ENCODE data around the gene SIN3A. TPM values are rescaled to one million over a fixed set of nuclear protein-coding genes. Genes with fewer than 3 reads are reported as not detected.
A peak's percentile ranks its signal among the peaks of the same experiment; 100 is the strongest.
"Not testable (repeated sequence)": the region's sequence is repeated elsewhere in the genome, so short reads cannot be mapped to it uniquely, and the experiment has no call there.

The SIN3A gene
- 28.2 TPM for polyA plus RNA-seq (ENCODE audit: insufficient read length)

DNA sequence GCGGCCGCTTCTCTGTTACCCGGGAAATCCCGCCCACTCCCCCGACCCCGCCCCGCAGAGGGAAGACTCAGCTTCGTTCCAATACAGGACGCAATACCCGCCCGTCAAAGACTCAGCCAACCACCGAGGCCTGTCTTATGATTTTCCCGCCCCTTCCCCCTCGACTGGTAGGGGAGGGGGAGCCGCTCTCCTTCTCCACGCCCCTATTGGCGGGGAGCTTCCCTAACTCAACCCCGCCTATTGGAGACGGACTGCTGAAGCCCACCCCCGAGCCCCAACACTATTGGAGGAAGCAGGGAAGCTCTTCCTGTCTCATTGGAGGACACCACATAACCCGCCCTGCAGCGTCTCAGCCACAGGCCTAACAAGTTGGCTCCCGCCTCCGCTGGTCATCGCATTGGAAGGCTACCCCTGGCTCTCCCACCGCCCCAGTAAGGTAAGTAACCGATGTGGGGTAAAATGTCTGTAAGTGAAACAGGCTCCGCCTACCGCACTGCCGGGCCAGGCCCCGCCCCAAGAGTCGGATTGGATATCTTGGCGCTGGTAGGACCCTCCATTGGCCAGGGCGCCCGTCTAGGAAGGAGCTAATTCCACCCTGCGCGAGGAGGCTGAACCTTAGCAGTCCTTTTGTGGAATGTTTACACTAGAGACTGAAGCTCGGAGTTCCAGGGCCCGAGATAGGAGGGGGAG is at the start of gene SIN3A:
Gene SIN3A, minus strand, starts transcription at position 17 of the 690 bp plus-strand sequence. CDS start 21,315 bp downstream, outside the sequence.
- DNase-seq (ENCODE audit: low read depth) = peak; percentile 99

DNA sequence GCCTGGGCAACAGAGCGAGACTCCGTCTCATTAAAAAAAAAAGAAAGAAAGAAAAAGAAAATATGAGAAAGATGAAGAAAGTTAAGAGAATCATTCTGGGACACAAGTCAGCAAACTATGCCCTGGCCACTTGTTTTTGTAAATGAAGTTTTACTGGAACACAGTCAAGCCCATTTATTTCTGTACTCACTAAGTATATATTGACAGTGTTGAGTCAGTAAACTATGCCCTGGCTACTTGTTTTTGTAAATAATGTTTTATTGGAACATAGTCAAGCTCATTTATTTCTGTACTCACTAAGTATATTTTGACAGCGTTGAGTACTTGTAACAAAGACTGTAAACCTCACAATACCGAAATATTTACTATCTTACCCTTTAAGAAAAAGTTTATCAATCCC is 42.2 kb upstream of the SIN3A start:
- no peak for DNase-seq (ENCODE audit: low read depth)

DNA sequence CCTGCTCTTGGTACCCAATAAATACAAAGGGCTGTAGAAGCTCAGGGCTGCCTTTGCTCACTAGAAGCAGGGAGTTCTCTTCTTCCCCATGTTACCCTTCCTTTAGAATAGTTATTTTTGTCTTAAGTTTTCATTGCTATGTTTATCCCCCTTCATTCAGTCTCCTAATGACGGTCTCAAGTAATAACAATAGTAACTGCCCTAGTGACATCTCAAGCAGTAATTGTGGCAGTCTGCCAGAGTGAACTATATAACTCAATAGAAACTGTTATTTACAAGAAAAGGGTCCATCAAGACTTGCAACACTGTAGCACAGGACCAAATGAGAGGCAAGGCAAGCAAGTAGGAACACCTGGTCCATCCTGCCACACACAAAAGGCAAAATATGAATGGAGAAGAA is 32.5 kb upstream of the SIN3A start:
- no peak for DNase-seq (ENCODE audit: low read depth)

DNA sequence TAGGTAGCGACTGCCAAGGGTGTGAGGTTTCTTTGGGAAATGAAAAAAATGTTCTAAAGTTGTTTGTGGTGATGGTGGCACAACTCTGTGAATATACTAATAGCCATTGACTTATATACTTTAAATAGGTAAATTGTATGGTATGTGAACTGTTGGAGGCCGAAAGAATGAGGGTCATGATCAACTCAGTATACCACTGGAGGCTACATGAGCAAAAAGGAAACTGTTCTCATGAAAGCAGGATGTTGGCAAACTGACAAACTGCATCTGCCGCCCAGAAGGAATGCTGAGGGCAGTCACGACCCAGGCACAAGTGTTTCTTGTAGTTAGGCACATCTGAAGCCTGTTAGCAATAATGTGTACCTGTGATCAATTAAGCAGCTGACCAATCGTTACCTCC is 32.1 kb upstream of the SIN3A start:
- DNase-seq (ENCODE audit: low read depth) = not testable (repeated sequence)

DNA sequence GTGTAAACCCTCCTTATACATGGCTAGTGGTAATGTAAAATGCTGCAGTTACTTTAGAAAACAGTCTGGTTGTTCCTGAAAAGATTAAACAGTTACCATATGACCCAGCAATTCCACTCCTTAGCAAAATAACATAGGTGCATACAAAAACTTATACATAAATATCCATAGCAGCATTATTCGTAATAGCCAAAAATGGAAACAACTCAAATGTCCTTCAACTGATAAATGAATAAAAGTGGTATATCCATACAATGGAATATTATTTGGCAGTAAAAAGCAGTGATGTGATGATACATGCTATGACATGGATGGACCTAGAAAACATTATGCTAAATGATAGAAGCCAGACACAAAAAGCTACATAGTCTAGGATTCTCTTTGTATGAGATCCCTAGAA is 31.6 kb upstream of the SIN3A start:
- DNase-seq (ENCODE audit: low read depth) = no peak

DNA sequence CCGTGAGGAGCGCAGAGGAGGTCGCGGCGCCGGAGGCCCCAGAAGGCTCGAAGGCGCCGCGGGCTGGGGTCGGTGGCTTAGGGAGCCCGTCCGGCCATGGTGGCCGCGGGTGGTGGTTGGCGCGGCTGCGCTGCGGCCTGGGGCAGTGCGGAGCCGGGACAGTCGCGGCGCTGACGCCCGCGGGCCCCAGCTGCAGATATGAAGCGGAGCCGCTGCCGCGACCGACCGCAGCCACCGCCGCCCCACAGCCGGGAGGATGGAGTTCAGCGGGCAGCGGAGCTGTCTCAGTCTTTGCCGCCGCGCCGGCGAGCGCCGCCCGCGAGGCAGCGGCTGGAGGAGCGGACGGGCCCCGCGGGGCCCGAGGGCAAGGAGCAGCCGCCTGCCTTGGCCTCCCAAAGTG is 29.0 kb upstream of the SIN3A start:
- not testable (repeated sequence) for DNase-seq (ENCODE audit: low read depth)

DNA sequence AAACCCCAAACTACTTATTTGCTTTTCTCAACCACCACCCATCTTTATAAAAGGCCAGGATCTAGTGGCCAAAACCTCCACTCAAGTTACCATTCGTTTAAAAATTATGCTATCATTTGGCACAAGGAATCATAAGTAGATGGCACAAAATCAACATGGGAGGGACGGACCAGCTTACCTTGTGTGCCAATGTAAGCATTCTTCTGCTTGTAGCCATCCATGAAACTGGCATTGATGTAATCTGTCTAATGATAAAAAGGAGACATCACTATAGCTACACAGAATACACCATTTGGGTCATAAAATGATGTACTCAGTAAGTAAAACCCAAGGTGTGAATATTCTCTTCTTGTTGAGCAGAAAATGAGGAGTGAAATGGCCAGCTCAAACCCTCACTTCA is 28.2 kb upstream of the SIN3A start:
- no peak for DNase-seq (ENCODE audit: low read depth)

DNA sequence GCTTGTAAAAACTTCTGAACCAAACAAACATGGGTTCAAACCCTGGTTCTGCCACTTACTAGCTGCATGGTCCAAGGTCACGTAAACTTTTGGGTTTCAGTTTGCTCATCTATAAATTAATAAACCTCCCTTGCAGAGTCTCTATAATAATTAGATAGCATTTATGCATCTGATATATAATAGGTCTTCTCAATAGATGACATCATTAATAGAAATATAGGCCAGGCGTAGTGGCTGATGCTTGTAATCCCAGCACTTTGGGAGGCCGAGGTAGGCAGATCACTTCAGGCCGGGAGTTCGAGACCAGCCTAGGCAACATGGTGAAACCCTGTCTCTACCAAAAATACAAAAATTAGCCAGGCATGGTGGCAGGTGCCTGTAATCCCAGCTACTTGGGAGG is 25.6 kb upstream of the SIN3A start:
- DNase-seq (ENCODE audit: low read depth) = not testable (repeated sequence)

DNA sequence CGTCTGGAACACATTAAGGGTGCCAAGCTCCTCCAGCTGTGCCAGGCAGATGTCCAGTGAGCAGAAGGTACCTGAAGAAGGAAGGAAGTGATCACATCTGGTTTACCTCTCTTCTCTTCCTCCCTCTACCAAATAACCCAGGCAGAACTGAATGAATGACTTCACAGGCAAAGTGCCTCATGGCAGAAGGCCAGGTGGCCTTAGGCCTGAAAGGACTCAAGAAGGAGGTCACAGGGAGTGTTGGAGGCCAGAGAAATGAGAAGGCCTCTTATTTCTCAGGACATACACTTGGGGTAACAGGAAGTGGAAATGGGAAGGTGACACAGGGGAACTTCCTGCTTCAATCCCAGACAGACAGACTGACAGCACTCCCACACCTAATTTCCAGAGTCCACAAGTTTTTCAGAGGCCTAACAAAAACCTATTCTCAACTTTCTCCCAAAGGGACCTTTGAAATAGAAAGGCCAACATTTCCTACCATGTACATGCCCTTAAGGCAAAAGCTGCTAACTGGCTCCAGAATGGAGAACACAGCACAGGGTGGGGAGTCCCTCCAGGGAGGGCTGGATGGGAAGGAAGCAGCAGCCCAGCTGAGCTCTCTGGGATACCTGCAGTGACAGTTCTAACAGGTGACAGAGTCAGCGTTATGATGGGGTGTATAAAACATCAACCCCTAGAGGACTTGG is 17.6 kb upstream of the SIN3A start:
- no peak for DNase-seq (ENCODE audit: low read depth)

DNA sequence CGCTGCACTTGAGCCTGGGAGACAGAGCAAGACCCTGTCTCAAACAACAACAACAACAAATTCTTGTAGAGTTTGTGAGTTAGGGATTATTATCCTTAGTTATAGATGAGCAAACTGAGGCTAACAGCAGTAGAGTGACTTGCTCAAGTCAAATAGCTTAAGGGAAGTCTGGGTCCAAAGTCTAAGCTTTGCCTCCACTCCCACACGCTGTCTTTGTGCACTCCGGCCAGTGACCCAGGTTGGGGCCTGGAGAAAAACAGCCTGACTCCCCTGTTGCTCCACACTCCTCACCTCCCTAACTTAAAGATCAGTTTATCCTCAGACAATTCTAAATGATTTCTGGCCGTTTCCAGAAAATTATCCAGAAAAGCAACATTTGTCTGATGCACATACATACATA is 9.2 kb upstream of the SIN3A start:
- no peak for DNase-seq (ENCODE audit: low read depth)

DNA sequence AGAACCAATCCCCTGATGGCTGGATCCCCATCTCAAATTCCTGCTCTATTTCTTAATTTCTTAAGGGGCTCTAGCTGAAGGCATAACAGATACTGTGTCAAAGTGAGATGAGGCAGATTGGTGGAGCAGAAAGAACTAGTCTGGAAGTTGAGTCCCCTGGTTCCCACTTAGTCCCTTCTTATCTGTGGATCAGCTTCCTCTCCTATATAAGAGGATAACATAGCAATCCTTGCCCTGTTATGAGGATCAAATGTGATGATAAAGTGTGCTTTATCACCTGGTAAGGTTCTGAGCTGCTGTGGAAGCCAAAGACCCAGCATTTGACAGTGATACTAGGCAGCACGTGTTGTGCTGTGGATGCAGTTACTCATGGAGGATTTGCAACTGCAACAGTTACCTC is 8.1 kb upstream of the SIN3A start:
- DNase-seq (ENCODE audit: low read depth) = no peak

DNA sequence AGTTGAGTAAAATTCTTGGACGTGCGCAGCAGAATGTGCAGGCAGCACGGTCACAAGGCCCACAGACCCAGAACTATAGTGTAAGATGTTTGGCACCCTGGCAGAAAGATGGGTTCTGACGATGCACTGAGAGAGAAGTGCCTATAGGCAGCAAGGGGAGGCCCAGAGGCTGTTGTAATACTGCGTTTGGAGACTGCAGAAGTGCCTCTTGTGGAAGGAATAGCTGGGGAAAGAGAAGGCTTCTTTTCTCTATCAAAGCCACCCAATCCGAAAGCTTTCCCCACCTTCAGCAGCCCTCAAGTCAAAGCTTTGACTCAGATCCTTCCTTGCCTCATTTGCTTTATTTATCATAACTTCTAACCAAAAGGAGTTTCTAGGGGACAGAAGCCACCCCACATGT is 5.2 kb upstream of the SIN3A start:
- DNase-seq (ENCODE audit: low read depth) = no peak

DNA sequence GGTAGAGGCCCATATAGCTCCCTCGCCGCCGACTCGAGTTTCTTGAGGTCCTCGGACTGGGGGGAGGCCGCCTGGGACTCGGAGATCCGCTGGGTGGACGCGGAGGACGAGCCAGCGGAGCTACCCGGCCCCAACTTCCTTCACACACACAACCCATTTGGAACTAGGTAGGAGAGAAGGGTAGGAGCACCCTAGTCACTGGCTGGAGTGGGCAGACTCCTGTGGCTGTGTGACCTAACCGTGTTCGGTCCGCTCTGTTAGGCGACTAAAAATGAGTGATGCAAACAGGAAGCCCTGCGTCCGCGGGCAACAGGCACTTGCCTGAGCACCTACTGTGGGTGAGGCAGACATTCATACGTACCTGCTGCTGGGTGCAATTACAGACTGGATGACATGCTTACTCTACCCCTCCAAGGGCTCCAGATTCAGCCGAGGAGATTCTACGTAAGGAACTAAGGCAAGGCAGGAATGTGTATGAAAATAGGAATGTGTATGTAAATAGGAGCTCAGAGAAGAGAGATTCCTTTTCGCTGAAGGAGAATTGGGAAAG is 4.6 kb upstream of the SIN3A start:
- no peak for DNase-seq (ENCODE audit: low read depth)

DNA sequence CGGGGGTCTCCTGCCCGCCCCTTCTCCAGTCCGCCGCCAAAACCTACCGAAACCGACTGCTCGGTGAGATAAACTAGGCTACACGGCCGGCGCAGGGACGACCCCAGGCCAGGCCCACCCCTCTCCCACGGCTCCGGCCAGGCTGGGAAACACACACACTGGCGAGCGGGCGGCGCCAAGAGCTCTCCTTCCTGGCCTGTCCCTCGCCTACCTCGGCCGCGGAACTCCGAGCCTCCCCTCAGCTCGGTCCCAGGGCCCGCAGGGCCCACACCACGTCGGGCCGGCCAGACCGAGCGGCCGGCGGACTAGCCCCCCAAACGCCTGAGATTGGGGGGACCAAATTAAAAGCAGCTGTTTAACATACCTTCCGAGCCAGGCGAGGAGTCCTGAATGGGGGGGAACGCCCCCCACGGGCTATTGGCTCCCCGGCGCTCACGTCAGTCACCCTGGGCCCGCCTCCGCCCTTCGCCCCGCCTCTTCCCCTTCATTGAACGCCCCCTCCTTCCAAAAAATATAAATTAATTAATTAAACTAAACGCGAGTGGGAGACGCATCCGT is 4.0 kb upstream of the SIN3A start:
- DNase-seq (ENCODE audit: low read depth) = no peak

DNA sequence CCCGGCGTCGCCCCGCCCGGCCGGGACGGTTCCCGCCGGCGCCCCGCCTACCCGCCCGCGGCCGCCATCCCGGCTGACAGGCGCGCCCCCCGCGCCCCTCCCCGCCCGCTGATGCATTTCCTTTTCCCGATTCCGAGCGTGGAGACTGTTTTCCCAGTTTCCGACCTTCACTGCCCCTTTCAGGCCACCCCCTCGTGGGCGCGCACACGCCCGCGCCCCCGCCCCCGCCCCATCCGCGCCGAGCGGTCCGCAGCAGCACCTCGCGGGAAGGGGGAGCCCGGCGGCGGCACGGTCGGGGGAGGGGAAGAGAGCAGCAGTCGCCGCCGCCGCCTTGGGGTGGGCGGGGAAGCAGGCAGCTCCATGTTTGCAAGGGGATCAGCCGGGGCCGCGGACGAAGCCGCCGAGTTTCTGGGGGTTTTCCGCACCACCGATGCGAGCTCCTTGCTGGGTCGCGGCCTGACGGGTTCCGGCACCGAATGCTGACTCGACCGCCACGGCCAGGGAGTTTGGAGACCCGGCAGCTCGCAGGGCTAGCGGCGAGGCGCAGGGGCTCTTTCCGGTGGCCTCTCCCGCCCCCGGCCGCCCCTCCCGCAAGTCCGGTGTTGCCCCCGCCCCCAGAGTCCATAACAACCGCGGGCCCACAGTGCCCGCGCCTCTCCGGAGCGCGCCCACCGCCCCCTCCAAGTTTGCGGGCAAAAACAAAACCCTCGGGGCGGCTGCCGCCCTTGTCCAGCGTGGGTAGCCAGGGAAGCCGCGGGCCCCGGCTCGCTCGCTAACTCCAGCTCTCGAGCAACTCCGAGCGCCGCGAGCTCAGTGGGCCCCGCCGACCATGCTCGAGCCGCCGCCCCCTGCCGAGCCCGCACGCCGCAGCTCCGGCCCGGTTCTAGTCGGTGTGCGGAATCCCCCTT is 3.2 kb upstream of the SIN3A start:
- no peak for DNase-seq (ENCODE audit: low read depth)

DNA sequence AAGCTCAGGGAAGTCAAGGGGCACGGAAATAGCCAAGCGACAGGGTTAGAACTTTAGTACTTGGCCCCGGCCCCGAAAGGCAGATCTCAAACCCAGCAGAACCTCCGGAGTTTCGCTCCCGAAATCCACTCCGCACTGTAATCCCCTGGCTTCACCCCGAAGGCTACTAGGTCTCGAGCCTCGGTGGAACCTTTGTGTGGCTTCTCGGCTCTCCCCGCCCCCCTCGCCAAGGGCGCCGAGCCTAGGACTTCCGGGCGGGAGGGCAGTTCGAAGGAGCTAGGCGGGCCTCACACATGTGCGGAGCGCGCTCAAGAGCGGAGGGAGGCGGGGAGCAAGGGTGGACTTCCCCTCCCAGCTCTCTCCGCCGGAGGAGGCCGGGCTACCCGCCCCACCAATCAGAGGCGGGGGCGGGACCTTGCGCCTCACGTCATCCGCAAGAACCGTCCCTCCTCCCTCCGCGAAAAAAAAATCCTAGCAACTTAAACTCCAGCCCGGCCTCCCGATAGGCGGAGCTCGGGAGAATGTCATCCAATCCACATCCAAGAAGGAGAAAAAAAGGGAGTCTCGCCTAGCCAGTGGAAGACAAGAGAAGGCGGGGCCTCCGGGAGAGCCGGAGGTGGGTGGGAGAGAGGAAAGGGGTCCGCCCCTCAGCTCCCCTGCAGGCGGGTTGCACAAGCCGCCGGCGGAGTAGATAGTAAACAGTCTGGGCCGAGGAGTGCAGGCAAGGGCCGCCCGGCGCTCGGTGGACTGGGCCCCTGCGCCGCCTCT is 2.4 kb upstream of the SIN3A start:
- peak; percentile 99 for DNase-seq (ENCODE audit: low read depth)

DNA sequence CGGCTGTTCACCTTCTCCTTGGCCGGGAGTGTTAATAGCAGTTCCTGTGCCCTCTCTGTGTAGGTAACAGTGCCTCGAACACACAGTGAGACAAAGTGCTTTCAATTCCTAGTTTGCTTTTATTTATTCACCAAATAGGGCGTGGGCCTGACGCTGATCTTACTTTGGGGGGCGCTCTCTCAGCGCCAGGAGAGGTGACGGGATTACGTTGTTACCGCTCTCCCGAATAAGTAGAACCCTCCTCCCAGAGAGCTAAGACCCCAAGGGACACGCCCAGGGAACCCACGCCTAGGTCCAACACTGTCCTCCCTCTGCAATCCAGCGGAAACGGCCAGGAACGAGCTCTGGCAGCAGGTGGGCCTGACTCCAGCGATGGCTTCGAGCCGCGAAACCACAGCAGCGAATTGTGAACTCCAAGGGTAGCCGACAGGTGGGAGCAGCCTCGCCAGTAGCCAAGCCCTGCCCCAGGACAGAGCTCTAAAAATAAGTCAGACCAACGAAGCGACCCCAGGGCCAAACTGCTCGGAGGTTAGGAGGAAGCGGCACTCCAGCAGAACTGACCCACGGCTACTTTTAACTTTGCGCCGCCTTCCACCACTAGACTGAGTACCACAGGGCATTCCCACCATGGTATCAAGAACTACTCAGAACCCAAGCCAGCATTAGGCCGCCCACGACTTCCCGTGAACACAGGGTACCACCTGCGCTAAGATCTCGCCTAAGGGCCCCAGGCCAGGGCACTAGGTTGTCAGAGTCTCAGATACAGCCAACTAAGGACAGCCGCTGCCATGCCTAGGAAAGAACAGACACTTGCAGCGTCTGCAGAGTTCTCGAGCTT is 1.6 kb upstream of the SIN3A start:
- DNase-seq (ENCODE audit: low read depth) = no peak

DNA sequence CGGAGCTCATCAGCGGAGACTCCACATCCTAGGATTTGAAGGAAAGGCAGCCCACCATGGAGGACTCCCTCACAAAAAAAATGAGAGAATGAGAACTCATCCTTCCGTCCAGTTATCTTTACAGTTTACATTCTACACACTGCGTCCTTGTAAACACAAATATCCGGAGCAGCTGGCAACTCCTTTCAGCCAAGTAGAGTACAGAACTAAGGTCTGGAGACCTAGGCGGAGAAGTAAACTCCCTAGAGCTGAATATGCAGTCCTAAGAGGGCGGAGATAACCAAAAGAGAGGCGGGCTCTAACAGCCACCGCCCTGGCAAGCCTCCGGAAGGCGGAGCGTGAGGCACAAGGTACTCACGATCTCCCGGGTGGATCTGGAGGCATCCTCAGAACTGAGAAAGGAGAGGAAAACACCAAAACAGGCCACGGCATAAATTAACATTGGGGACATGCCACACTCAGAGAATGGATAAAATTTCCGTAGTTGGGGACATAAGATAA is 924 bp upstream of the SIN3A start:
- no peak for DNase-seq (ENCODE audit: low read depth)

DNA sequence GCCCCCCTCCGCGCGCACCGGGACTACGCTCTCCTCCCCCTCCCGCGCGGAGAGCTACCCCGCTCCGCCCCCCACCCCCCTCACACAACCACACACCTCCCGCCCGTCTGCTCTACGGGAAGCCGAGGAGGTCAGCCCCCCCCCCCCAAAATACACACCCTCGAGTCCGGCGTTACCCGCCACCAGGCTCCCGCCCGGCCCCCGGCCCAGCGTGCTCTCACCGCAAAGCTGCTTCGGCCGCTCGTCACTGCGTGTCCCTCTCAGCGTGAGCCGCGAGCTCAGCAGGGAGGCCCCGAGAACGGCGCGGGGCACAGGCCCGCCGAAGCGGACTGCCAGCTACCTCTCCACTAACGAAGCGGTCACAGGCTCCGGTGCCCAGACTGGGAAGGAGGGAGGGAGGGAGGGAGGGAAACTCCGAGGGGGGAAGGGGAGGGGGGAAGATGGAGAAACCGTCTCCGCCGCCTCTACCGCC is 252 bp downstream of the SIN3A start:
- no peak for DNase-seq (ENCODE audit: low read depth)

Data from forelimb muscle (tissue), 1 donor.